Gastrocnemius medialis (tissue), 4 donors: ENCODE measurements around the gene PBXIP1. TPM values are rescaled to one million over a fixed set of nuclear protein-coding genes. Genes with fewer than 3 reads are reported as not detected.
A peak's percentile ranks its signal among the peaks of the same experiment; 100 is the strongest.

Experiments
- ATAC-seq, 2 donors: fragments of 150-250 bp; one replicate each; pipeline ENCODE4 v1.9.1; 2016
- DNase-seq, 2 donors: peaks; one replicate each; pipeline ENCODE4 v3.0.0-alpha.2; 2019
- H3K27ac ChIP-seq, 4 donors: fragments of 200-600 bp; sonication (generic); 1 replicate in 1 of 4; 2 replicates in 3 of 4; pipeline ENCODE4 v1.5.1; 2016 to 2018; ENCODE audit warnings: mild to moderate bottlenecking in 2 of 4, moderate library complexity in 1 of 4
- H3K27me3 ChIP-seq, 3 donors: fragments of 200-600 bp; sonication (generic) in 2 of 3; 1 replicate in 1 of 3; 2 replicates in 2 of 3; pipeline versions ENCODE4 v1.5.1 to v1.6.0; 2016 to 2019; ENCODE audit warnings: mild to moderate bottlenecking in 1 of 3, moderate library complexity in 1 of 3
- H3K36me3 ChIP-seq, 2 donors: fragments of 200-600 bp; sonication (generic) in 1 of 2; one replicate each; pipeline ENCODE4 v1.5.1; 2017 to 2018
- H3K4me1 ChIP-seq, 2 donors: fragments of 200-600 bp; sonication (generic) in 1 of 2; one replicate each; pipeline ENCODE4 v1.5.1; 2016 to 2017; ENCODE audit warnings: mild to moderate bottlenecking in 2 of 2
- H3K4me3 ChIP-seq, 4 donors: fragments of 200-600 bp; sonication (generic) in 3 of 4; 1 replicate in 1 of 4; 2 replicates in 3 of 4; pipeline ENCODE4 v1.5.1; 2016 to 2019; ENCODE audit warnings: mild to moderate bottlenecking in 2 of 4
- H3K9me3 ChIP-seq, 3 donors: fragments of 200-600 bp; sonication (generic) in 2 of 3; 1 replicate in 1 of 3; 2 replicates in 2 of 3; pipeline ENCODE4 v1.5.1; 2016 to 2019
- CTCF ChIP-seq, 5 experiments: fragments of 450-650 bp in 3 of 5; fragments of 200-600 bp in 2 of 5; sonication (generic) in 2 of 5; IDR thresholded peaks in 4 of 5; conservative IDR thresholded peaks in 1 of 5; 1 replicate in 4 of 5; 2 replicates in 1 of 5; pipeline ENCODE4 v1.5.1; 2016 to 2019; ENCODE audit warnings: antibody characterized with exemption in 5 of 5, mild to moderate bottlenecking in 3 of 5, moderate library complexity in 3 of 5
- POLR2A ChIP-seq, 2 donors: fragments of 450-650 bp; IDR thresholded peaks; one replicate each; pipeline ENCODE4 v1.6.1; 2017; ENCODE audit warnings: antibody characterized with exemption in 2 of 2, mild to moderate bottlenecking in 2 of 2, moderate library complexity in 2 of 2
- in situ Hi-C, 4 donors: fragments of 200-750 bp; cut with MboI; loops; one replicate each; pipeline versions ENCODE4 v1.15.0 to v1.8.0; 2017; ENCODE audit warnings: low sequenced_read_pairs in 4 of 4
- intact Hi-C: fragments of 100-400 bp; cut with DNase I; formaldehyde crosslinking; loops from one replicate; pipeline ENCODE4 v1.15.1; 2023; ENCODE audit warnings: low total_unique reads
- total RNA-seq, 4 donors: library from RNA; depleted of rRNA; stranded (reverse); fragments of >200 nt; gene quantifications; one replicate each; pipeline versions ENCODE4 v1.1.0 to v1.2.3, GENCODE V29; 2016

Gene PBXIP1
- total RNA-seq, 4 donors from 2014 or later: 126 to 171 (median 165) TPM

GRCh38 chr1:154923695-154924094 is 32.2 kb downstream of the PBXIP1 start:
- Histone ChIP-seq H3K27ac (no peak overlapping the region), H3K36me3 (peaks cover 0 to 31% of the 10 kb centered on the region in 2 donors), H3K4me3 (no peak overlapping the region), H3K27me3 (no peaks in the 10 kb centered on the region), H3K4me1 (no peaks in the 10 kb centered on the region), H3K9me3 (no peaks in the 10 kb centered on the region)
- intact Hi-C loops: no loop called here
- ATAC-seq (no peak), DNase-seq (no peak)
- in situ Hi-C loops: no loop called here
- TF ChIP-seq CTCF (IDR thresholded peaks at IDR 0.05 in 4 of 5, conservative IDR thresholded peaks at IDR 0.05 in 1 of 5) (no peak), POLR2A (IDR thresholded peaks at IDR 0.05) (no peak)

GRCh38 chr1:154913273-154913672 is 42.6 kb downstream of the PBXIP1 start:
- TF ChIP-seq CTCF (IDR thresholded peaks at IDR 0.05 in 4 of 5, conservative IDR thresholded peaks at IDR 0.05 in 1 of 5) (no peak), POLR2A (IDR thresholded peaks at IDR 0.05) (no peak)
- intact Hi-C loops (no loop called here), in situ Hi-C loops (no loop called here)
- no peak for ATAC-seq
- Histone ChIP-seq H3K27ac (no peak overlapping the region), H3K27me3 (no peaks in the 10 kb centered on the region), H3K4me3 (no peak overlapping the region), H3K9me3 (no peaks in the 10 kb centered on the region), H3K4me1 (peaks cover 0 to 11% of the 10 kb centered on the region in 2 donors), H3K36me3 (no peaks in the 10 kb centered on the region)
- DNase-seq: no peak

GRCh38 chr1:154912755-154913154 is 43.1 kb downstream of the PBXIP1 start:
- ATAC-seq: no peak
- in situ Hi-C loops: no loop called here

GRCh38 chr1:154911691-154912550 is 44.0 kb downstream of the PBXIP1 start:
- H3K9me3 ChIP-seq: no peaks in the 10 kb centered on the region
- peak overlapping the region in 1 of 4 donors; percentile 19 for H3K27ac ChIP-seq
- no peaks in the 10 kb centered on the region for H3K36me3 ChIP-seq
- TF ChIP-seq CTCF (IDR thresholded peaks at IDR 0.05 in 4 of 5, conservative IDR thresholded peaks at IDR 0.05 in 1 of 5) (no peak), POLR2A (IDR thresholded peaks at IDR 0.05) (no peak)
- H3K27me3 ChIP-seq: no peaks in the 10 kb centered on the region
- H3K4me3 ChIP-seq: no peak overlapping the region
- ATAC-seq (no peak), DNase-seq (no peak)
- in situ Hi-C loops (no loop called here), intact Hi-C loops (no loop called here)
- H3K4me1 ChIP-seq: peaks cover 0 to 11% of the 10 kb centered on the region in 2 donors

More at GRCh38 chr1:154912755-154913154, 43.1 kb downstream of the PBXIP1 start:
- intact Hi-C loops: no loop called here
- TF ChIP-seq POLR2A (IDR thresholded peaks at IDR 0.05) (no peak), CTCF (IDR thresholded peaks at IDR 0.05 in 4 of 5, conservative IDR thresholded peaks at IDR 0.05 in 1 of 5) (no peak)
- Histone ChIP-seq H3K27ac (no peak overlapping the region), H3K4me3 (no peak overlapping the region), H3K4me1 (peaks cover 0 to 11% of the 10 kb centered on the region in 2 donors), H3K9me3 (no peaks in the 10 kb centered on the region), H3K36me3 (no peaks in the 10 kb centered on the region), H3K27me3 (no peaks in the 10 kb centered on the region)
- DNase-seq: no peak
